GM23338 (cell line): Measurements from ENCODE around the gene RAB36. TPM values are rescaled to one million over a fixed set of nuclear protein-coding genes. Genes with fewer than 3 reads are reported as not detected.

Experiments used
- CREB1 ChIP-seq: fragments of 250-450 bp; sonication (Bioruptor Pico); IDR thresholded peaks from 2 replicates; pipeline ENCODE4 v1.5.0; 2020; ENCODE audit warnings: low read depth, mild to moderate bottlenecking, moderate library complexity
- EZH2 ChIP-seq: fragments of 200-600 bp; sonication (generic); IDR thresholded peaks from one replicate; pipeline ENCODE4 v1.8.0; 2017; ENCODE audit warnings: antibody characterized with exemption, mild to moderate bottlenecking, low read depth; ENCODE audit not compliant: unreplicated experiment
- EZH2phosphoT487 ChIP-seq: fragments of 200-600 bp; sonication (generic); IDR thresholded peaks from one replicate; pipeline ENCODE4 v1.8.1; 2018; ENCODE audit warnings: antibody characterized with exemption; ENCODE audit not compliant: unreplicated experiment
- JUNB ChIP-seq: IDR thresholded peaks from one replicate; pipeline ENCODE4 v1.6.1; 2016; ENCODE audit warnings: antibody characterized with exemption; ENCODE audit not compliant: unreplicated experiment
- NANOG ChIP-seq: IDR thresholded peaks from 2 replicates; pipeline ENCODE4 v1.6.1; 2016; ENCODE audit warnings: antibody characterized with exemption, borderline replicate concordance
- POLR2AphosphoS5 ChIP-seq: IDR thresholded peaks from 2 replicates; pipeline ENCODE4 v1.6.1; 2016; ENCODE audit warnings: antibody characterized with exemption, low read depth
- REST ChIP-seq: IDR thresholded peaks from one replicate; pipeline ENCODE4 v1.6.1; 2018; ENCODE audit warnings: antibody characterized with exemption; ENCODE audit not compliant: unreplicated experiment
- STAT1 ChIP-seq: IDR thresholded peaks from one replicate; pipeline ENCODE4 v1.6.1; 2016; ENCODE audit warnings: antibody characterized with exemption; ENCODE audit not compliant: unreplicated experiment
- ZNF114 ChIP-seq: fragments of 250-450 bp; sonication (Bioruptor Pico); IDR thresholded peaks from 2 replicates; pipeline ENCODE4 v1.5.0; 2020; ENCODE audit warnings: mild to moderate bottlenecking, moderate library complexity
- ZNF331 ChIP-seq: fragments of 250-450 bp; sonication (Bioruptor Pico); IDR thresholded peaks from 2 replicates; pipeline ENCODE4 v1.5.0; 2020; ENCODE audit warnings: low read depth, mild to moderate bottlenecking, moderate library complexity
- ZNF462 ChIP-seq: fragments of 250-450 bp; sonication (Bioruptor Pico); IDR thresholded peaks from 2 replicates; pipeline ENCODE4 v1.5.0; 2020; ENCODE audit warnings: mild to moderate bottlenecking, moderate library complexity
- polyA plus RNA-seq: library from polyadenylated mRNA; unstranded; fragments of >200 nt; fragmentation: Nextera tagmentation; extraction: Ambion mirVana; gene quantifications from 2 replicates; pipeline ENCODE4 v1.2.1, GENCODE V29; 2016
- total RNA-seq: library from RNA; depleted of rRNA; stranded (reverse); fragments of >200 nt; shearing (Covaris generic); gene quantifications from 2 replicates; pipeline ENCODE4 v1.2.3, GENCODE V29; 2014
- TF ChIP-seq, protein P1 (sequence below), 2 experiments: fragments of 200-600 bp in 1 of 2; sonication (generic) in 1 of 2; conservative IDR thresholded peaks; 2 replicates each; pipeline versions ENCODE4 v1.5.1 to v1.6.1; 2016 to 2017; ENCODE audit warnings: antibody characterized with exemption in 2 of 2, low read depth in 2 of 2, mild to moderate bottlenecking in 2 of 2, moderate library complexity in 1 of 2

The RAB36 gene
- total and polyA plus RNA-seq, 2 experiments from 2014 or later = 0.58 to 1.2 TPM

DNA sequence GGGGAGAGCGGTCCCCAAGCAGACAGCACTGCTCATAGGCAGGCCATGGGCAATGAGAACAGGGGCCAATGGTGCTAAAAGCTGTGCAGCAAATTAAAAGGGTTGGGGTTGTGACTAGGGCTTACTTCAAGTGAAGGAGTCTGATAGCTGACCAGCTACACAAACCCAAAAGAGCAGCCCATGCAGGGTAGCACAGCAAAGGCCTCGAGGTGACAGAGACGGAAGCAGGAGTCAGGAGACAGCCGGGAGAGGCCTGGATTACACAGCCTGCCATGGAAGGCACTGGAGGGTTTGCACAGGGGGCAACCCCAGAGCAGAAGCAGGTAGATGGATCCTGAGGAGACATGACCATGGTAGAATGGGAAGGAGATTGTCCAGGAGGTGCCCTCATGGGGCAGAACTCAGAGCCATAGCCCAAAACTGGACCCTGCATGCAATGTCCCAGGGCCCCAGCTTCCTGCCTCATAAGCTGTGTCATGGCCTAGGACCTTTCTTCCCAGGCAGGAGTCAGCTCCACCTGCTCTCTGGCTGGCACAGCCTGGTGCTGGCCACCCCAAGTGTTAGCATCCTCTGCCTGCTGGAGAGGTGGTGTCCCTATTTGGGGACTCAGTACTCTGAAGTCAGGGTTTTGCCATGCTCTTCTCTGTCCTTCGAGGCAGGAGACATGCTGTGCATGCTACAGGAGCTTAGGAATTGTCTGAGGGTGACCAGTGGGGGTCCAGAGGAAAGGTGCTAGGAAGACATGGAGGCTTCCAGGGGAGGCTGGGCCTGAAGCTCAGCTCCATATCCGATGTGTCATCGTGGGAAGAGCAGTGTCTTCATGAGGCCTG, 36.8 kb upstream of the RAB36 start (continued):
- no peak for TF ChIP-seq ZNF462
- TF ChIP-seq, protein P1, sequence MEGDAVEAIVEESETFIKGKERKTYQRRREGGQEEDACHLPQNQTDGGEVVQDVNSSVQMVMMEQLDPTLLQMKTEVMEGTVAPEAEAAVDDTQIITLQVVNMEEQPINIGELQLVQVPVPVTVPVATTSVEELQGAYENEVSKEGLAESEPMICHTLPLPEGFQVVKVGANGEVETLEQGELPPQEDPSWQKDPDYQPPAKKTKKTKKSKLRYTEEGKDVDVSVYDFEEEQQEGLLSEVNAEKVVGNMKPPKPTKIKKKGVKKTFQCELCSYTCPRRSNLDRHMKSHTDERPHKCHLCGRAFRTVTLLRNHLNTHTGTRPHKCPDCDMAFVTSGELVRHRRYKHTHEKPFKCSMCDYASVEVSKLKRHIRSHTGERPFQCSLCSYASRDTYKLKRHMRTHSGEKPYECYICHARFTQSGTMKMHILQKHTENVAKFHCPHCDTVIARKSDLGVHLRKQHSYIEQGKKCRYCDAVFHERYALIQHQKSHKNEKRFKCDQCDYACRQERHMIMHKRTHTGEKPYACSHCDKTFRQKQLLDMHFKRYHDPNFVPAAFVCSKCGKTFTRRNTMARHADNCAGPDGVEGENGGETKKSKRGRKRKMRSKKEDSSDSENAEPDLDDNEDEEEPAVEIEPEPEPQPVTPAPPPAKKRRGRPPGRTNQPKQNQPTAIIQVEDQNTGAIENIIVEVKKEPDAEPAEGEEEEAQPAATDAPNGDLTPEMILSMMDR (conservative IDR thresholded peaks at IDR 0.05; ENCODE audit: low read depth in 2 of 2) = no peak
- no peak for TF ChIP-seq JUNB
- no peak for TF ChIP-seq STAT1
- TF ChIP-seq POLR2AphosphoS5 = no peak
- TF ChIP-seq REST = no peak
- TF ChIP-seq NANOG = no peak
- no peak for TF ChIP-seq ZNF114 (CRISPR knock-in tag)
- no peak for TF ChIP-seq ZNF331 (CRISPR knock-in tag)
- no peak for TF ChIP-seq EZH2
- no peak for TF ChIP-seq EZH2phosphoT487
- no peak for TF ChIP-seq CREB1 (CRISPR knock-in tag)
